ENCODE measurements around the gene PECR. TPM values are rescaled to one million over a fixed set of nuclear protein-coding genes. Genes with fewer than 3 reads are reported as not detected.

PECR gene
- total RNA-seq, 4 donors from 2014 or later = 11.1 to 15.6 (median 11.9) TPM

DNA sequence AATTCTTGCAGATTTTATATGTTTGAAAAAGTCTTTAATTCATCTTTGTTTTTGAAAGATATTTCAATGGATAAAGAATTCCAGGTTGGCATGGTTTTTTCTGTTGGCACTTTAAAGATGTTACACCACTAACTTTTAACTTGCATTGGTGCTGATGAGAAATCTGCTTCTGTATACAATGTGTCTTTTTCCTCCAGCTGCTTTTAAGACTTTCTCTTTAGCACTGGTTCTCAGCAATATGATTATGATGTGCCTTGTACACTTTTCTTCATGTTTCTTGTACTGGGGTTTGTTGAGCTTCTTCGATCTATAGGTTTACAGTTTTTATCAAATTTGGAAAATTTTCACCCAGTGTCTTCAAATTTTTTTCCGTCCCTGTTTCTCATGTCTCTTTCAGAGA is 29.2 kb downstream of the PECR start:
- WGBS = 100% methylated on average over 2 of the region's 2 CpGs
- Histone ChIP-seq H3K27me3 (no peaks in the 10 kb centered on the region), H3K9me3 (no peaks in the 10 kb centered on the region), H3K36me3 (no peaks in the 10 kb centered on the region), H3K27ac (no peak overlapping the region), H3K4me1 (peaks cover 1% of the 10 kb centered on the region), H3K4me3 (no peak overlapping the region)
- TF ChIP-seq EP300 (IDR thresholded peaks at IDR 0.05) (no peak), POLR2A (IDR thresholded peaks at IDR 0.05) (no peak), POLR2AphosphoS5 (IDR thresholded peaks at IDR 0.05) (no peak)
- TF ChIP-seq, protein P1, sequence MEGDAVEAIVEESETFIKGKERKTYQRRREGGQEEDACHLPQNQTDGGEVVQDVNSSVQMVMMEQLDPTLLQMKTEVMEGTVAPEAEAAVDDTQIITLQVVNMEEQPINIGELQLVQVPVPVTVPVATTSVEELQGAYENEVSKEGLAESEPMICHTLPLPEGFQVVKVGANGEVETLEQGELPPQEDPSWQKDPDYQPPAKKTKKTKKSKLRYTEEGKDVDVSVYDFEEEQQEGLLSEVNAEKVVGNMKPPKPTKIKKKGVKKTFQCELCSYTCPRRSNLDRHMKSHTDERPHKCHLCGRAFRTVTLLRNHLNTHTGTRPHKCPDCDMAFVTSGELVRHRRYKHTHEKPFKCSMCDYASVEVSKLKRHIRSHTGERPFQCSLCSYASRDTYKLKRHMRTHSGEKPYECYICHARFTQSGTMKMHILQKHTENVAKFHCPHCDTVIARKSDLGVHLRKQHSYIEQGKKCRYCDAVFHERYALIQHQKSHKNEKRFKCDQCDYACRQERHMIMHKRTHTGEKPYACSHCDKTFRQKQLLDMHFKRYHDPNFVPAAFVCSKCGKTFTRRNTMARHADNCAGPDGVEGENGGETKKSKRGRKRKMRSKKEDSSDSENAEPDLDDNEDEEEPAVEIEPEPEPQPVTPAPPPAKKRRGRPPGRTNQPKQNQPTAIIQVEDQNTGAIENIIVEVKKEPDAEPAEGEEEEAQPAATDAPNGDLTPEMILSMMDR (IDR thresholded peaks at IDR 0.05) = no peak
- no peak for DNase-seq (ENCODE audit: low spot score in 2 of 2)

DNA sequence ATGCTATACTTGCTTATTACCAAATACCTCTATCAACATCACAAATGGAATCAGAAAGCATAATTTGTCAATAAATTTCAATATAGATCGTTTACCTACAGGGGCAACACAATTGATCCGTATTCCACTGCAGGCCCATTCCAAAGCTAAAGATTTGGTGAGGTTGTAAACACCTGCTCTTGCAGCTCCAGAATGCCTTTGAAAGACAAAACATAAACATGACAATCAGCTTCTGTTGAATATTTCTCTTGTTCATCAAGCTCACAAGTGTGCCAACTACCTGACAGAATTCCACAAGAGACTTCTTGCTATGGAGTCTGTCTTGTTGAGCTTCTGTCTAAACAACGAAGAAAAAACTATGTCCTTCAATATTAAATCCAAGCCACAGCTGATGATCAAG is 30.3 kb downstream of the PECR start:
- Histone ChIP-seq H3K4me1 (no peaks in the 10 kb centered on the region), H3K36me3 (no peaks in the 10 kb centered on the region), H3K4me3 (no peak overlapping the region), H3K27me3 (no peaks in the 10 kb centered on the region), H3K27ac (no peak overlapping the region), H3K9me3 (no peaks in the 10 kb centered on the region)
- TF ChIP-seq POLR2AphosphoS5 (IDR thresholded peaks at IDR 0.05) (no peak), EP300 (IDR thresholded peaks at IDR 0.05) (no peak), POLR2A (IDR thresholded peaks at IDR 0.05) (no peak)
- TF ChIP-seq, protein P1 (IDR thresholded peaks at IDR 0.05) = no peak
- DNase-seq (ENCODE audit: low spot score in 2 of 2) = no peak
- 93% methylated on average over 3 of the region's 3 CpGs for WGBS

DNA sequence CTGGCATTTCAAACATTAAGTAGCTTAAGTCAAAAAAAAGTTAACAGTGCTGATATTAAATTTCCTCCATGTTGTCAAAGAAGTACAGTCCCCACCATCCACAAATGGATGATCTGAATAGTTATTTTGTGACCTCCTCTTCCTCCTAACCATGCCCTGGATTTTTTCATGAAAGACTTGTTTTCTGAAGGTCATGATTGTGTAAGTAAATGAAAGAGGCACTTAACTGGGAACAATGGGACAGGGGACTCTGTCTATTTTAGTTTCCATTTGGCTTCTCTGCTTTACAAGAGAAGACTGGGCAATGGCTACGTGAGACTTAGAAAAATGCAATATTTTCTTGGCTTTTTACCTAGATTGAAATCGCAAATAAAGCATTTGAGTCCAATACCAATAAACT is 32.2 kb downstream of the PECR start:
- H3K36me3 ChIP-seq = no peaks in the 10 kb centered on the region
- no peak overlapping the region for H3K4me3 ChIP-seq
- H3K27me3 ChIP-seq = no peaks in the 10 kb centered on the region
- no peaks in the 10 kb centered on the region for H3K9me3 ChIP-seq
- TF ChIP-seq POLR2A (IDR thresholded peaks at IDR 0.05) = no peak
- TF ChIP-seq POLR2AphosphoS5 (IDR thresholded peaks at IDR 0.05) = no peak
- TF ChIP-seq, protein P1 (IDR thresholded peaks at IDR 0.05) = no peak
- no peak for TF ChIP-seq EP300 (IDR thresholded peaks at IDR 0.05)
- no peaks in the 10 kb centered on the region for H3K4me1 ChIP-seq
- no peak overlapping the region for H3K27ac ChIP-seq
- DNase-seq (ENCODE audit: low spot score in 2 of 2) = no peak
- WGBS = 74% methylated on average over 2 of the region's 2 CpGs

DNA sequence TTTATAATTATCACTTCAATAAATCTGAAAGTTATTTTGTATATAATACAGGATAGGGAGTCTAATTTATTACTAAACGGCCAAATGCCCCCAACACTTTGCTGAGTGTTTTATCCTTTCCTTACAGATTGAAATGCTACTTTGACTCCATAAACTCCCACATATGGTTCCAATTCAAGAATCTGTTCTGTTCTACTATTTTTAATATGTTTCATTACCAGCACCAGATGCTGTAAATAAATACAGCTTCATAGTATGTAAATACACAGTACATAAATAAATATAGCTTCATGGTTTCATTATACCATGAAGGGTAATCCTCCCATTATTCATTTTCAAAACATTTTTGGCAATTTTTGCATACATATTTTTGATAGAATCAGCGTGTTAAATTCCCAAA is 34.2 kb downstream of the PECR start:
- no peaks in the 10 kb centered on the region for H3K9me3 ChIP-seq
- no peak for DNase-seq (ENCODE audit: low spot score in 2 of 2)
- TF ChIP-seq EP300 (IDR thresholded peaks at IDR 0.05) (no peak), POLR2A (IDR thresholded peaks at IDR 0.05) (no peak), POLR2AphosphoS5 (IDR thresholded peaks at IDR 0.05) (no peak)
- TF ChIP-seq, protein P1 (IDR thresholded peaks at IDR 0.05) = no peak
- H3K36me3 ChIP-seq = peaks cover 9% of the 10 kb centered on the region
- H3K27me3 ChIP-seq = no peaks in the 10 kb centered on the region
- no peaks in the 10 kb centered on the region for H3K4me1 ChIP-seq
- H3K4me3 ChIP-seq = no peak overlapping the region
- WGBS = 77% methylated on average over 2 of the region's 2 CpGs
- H3K27ac ChIP-seq = no peak overlapping the region

DNA sequence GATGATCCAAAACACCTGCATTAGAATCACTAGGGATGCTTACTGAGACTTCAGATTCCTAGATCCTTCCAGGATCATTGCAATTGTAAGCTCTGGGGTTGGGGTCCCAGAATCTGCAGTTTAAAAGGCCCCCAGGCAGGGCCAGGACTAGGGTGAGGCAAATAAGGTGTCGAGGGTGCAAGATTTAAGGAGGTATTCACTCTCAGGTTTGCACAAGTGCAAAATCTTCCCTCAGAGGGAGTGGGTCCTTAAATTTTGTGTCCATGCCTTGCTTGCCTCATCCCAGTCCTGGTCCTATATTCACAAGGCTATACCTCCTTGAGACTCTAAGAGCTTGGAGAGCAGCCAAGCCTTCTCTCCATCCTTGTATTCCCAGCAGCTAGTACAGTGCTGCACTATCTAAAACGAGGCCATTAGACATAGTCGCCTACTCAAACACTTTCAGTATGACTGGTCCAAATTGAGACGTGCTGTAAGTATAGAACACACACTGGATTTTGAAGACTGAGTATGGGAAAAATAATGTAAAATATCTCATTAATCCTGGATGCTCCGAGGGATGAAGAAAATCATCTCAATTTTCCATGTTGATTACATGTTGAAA is 36.6 kb downstream of the PECR start:
- TF ChIP-seq POLR2AphosphoS5 (IDR thresholded peaks at IDR 0.05) (no peak), EP300 (IDR thresholded peaks at IDR 0.05) (no peak), POLR2A (IDR thresholded peaks at IDR 0.05) (no peak)
- TF ChIP-seq, protein P1 (IDR thresholded peaks at IDR 0.05) = no peak
- Histone ChIP-seq H3K27ac (no peak overlapping the region), H3K4me3 (no peak overlapping the region), H3K9me3 (no peaks in the 10 kb centered on the region), H3K36me3 (peaks cover 9% of the 10 kb centered on the region), H3K27me3 (no peaks in the 10 kb centered on the region), H3K4me1 (no peaks in the 10 kb centered on the region)
- no peak for DNase-seq (ENCODE audit: low spot score in 2 of 2)
- WGBS = 78% methylated on average over 5 of the region's 5 CpGs

Data from suprapubic skin (tissue), 4 donors.